SK-N-SH (cell line): ENCODE measurements around the gene EIF3C. TPM values are rescaled to one million over a fixed set of nuclear protein-coding genes. Genes with fewer than 3 reads are reported as not detected.
"Not testable (repeated sequence)": the region's sequence is repeated elsewhere in the genome, so short reads cannot be mapped to it uniquely, and the experiment has no call there.

Source experiments
- CTCF ChIA-PET: fragments of 300-600, 350-600 bp; formaldehyde crosslinking; extraction: SDS; loops from one replicate; lab custom pipeline; 2021; lab: Yijun Ruan, JAX
- POLR2A ChIA-PET: fragments of 350-600 bp; sonication (Branson Sonifier 250); formaldehyde crosslinking; extraction: SDS; loops from one replicate; lab custom pipeline; 2020; ENCODE audit warnings: antibody characterized with exemption, inconsistent platforms; lab: Yijun Ruan, JAX
- DNase-seq: peaks from one replicate; pipeline ENCODE4 v3.0.0; 2012
- H2AFZ ChIP-seq: fragments of 200-600 bp; sonication (generic); 2 replicates; pipeline ENCODE4 v1.8.1; 2016; ENCODE audit warnings: antibody characterized with exemption, mild to moderate bottlenecking, low read depth
- H3F3A ChIP-seq: fragments of 200-600 bp; sonication (generic); replicated peaks from 2 replicates; pipeline ENCODE3; 2016; ENCODE audit warnings: antibody characterized with exemption, mild to moderate bottlenecking; ENCODE audit not compliant: insufficient read depth
- H3K27ac ChIP-seq, 2 experiments: fragments of 200-500 bp in 1 of 2; fragments of 200-600 bp in 1 of 2; sonication (Bioruptor generic) in 1 of 2; sonication (generic), shearing (Covaris generic) in 1 of 2; 2 replicates each; pipeline versions ENCODE4 v1.5.1 to v1.6.1; 2014 to 2016; ENCODE audit warnings: low read depth in 2 of 2, inconsistent platforms in 1 of 2, low read length in 1 of 2, mild to moderate bottlenecking in 1 of 2, mixed read lengths in 1 of 2
- H3K27me3 ChIP-seq: fragments of 200-600 bp; sonication (generic), shearing (Covaris generic); 2 replicates; pipeline ENCODE4 v1.6.1; 2016; ENCODE audit warnings: mixed run types; ENCODE audit not compliant: insufficient read depth
- H3K36me3 ChIP-seq, 2 experiments: fragments of 200-500 bp in 1 of 2; fragments of 200-600 bp in 1 of 2; sonication (Bioruptor generic) in 1 of 2; sonication (generic) in 1 of 2; replicated peaks in 1 of 2; 2 replicates each; pipeline versions ENCODE3 to v1.5.1; 2014 to 2016; ENCODE audit warnings: low read length in 1 of 2, mild to moderate bottlenecking in 1 of 2; ENCODE audit not compliant: insufficient read depth in 2 of 2, control insufficient read depth in 1 of 2
- H3K4me1 ChIP-seq, 2 experiments: fragments of 200-500 bp in 1 of 2; fragments of 200-600 bp in 1 of 2; sonication (Bioruptor generic) in 1 of 2; sonication (generic), shearing (Covaris generic) in 1 of 2; 2 replicates each; pipeline versions ENCODE4 v1.5.1 to v1.6.1; 2014 to 2016; ENCODE audit warnings: low read depth in 1 of 2, low read length in 1 of 2, mixed run types in 1 of 2; ENCODE audit not compliant: insufficient read depth in 2 of 2, control insufficient read depth in 1 of 2
- H3K4me2 ChIP-seq: fragments of 200-600 bp; sonication (generic), shearing (Covaris generic); 2 replicates; pipeline ENCODE4 v1.6.1; 2017; ENCODE audit warnings: mixed run types
- H3K4me3 ChIP-seq, 2 experiments: fragments of 200-500 bp in 1 of 2; fragments of 200-600 bp in 1 of 2; sonication (Bioruptor generic) in 1 of 2; sonication (generic), shearing (Covaris generic) in 1 of 2; 2 replicates each; pipeline versions ENCODE4 v1.5.1 to v1.8.1; 2014 to 2016; ENCODE audit warnings: low read depth in 2 of 2, inconsistent platforms in 1 of 2, low read length in 1 of 2, mild to moderate bottlenecking in 1 of 2, mixed read lengths in 1 of 2, moderate library complexity in 1 of 2
- H3K79me2 ChIP-seq: fragments of 200-600 bp; sonication (generic); 2 replicates; pipeline ENCODE4 v1.8.1; 2017; ENCODE audit warnings: mild to moderate bottlenecking; ENCODE audit not compliant: insufficient read depth
- H3K9ac ChIP-seq: fragments of 200-600 bp; sonication (generic); 2 replicates; pipeline ENCODE4 v1.6.1; 2017; ENCODE audit warnings: mixed run types
- H3K9me2 ChIP-seq: fragments of 200-600 bp; sonication (generic); 2 replicates; pipeline ENCODE4 v1.6.1; 2017; ENCODE audit warnings: mixed run types
- H3K9me3 ChIP-seq: fragments of 200-600 bp; sonication (generic); 2 replicates; pipeline ENCODE4 v1.6.1; 2017; ENCODE audit warnings: mixed run types, mild to moderate bottlenecking, moderate library complexity
- H4K20me1 ChIP-seq: fragments of 200-600 bp; sonication (generic); 2 replicates; pipeline ENCODE4 v1.6.1; 2017; ENCODE audit warnings: mild to moderate bottlenecking, mixed run types; ENCODE audit not compliant: insufficient read depth
- WGBS: methylation state at CpG from one replicate; pipeline ENCODE4 v1.1.6; 2017; ENCODE audit warnings: low lambda C conversion rate; 5-methylcytosine and 5-hydroxymethylcytosine counted together
- polyA plus RNA-seq, 3 experiments: library from polyadenylated mRNA; depleted of rRNA; stranded (reverse); fragments of >200 nt; gene quantifications; 2 replicates each; pipeline ENCODE4 v1.2.3, GENCODE V29; 2012

The EIF3C gene
- 399 and 488 TPM in 2 replicates for polyA plus RNA-seq (2012; rRNA removed)
- 363 and 365 TPM in 2 replicates for polyA plus RNA-seq (2012; cell fraction: cytosol; rRNA removed)
- polyA plus RNA-seq (2012; cell fraction: nucleus; rRNA removed): 496 and 907 TPM in 2 replicates

GRCh38 chr16:28711220-28712083 is at the start of gene EIF3C:
TSS of gene EIF3C (plus strand) at chr16:28711464. CDS start at chr16:28711687, 223 bp downstream.
- H2AFZ ChIP-seq, H3K9me3 ChIP-seq, POLR2A ChIA-PET, H3K4me1 ChIP-seq, H3K4me2 ChIP-seq, DNase-seq, H3K9ac ChIP-seq, H3K9me2 ChIP-seq, CTCF ChIA-PET, H3K36me3 ChIP-seq, H3K27me3 ChIP-seq, H3K79me2 ChIP-seq, H3F3A ChIP-seq, H3K27ac ChIP-seq, H4K20me1 ChIP-seq: not testable (repeated sequence)
- no CpG with 5 or more reads among the region's 66 CpGs for WGBS
- peak within 1 kb of the TSS in 1 of 2 experiments; percentile 21; a peak in 1 of 4 replicates for H3K4me3 ChIP-seq

- POLR2A ChIA-PET, H3K79me2 ChIP-seq, H3F3A ChIP-seq, H3K4me2 ChIP-seq, H3K27ac ChIP-seq, DNase-seq, H3K9me3 ChIP-seq, H3K36me3 ChIP-seq, H2AFZ ChIP-seq, H3K27me3 ChIP-seq, H3K9ac ChIP-seq, CTCF ChIA-PET, H3K9me2 ChIP-seq, H4K20me1 ChIP-seq, H3K4me3 ChIP-seq, H3K4me1 ChIP-seq: not testable (repeated sequence)
- WGBS: 91% methylated on average over 10 of the region's 25 CpGs
Measured at GRCh38 chr16:28666264-28666663, 45.0 kb upstream of the EIF3C start.

GRCh38 chr16:28667480-28667879 is 43.8 kb upstream of the EIF3C start:
- POLR2A ChIA-PET, H3K36me3 ChIP-seq, DNase-seq, H4K20me1 ChIP-seq, H3K27ac ChIP-seq, H3F3A ChIP-seq, H3K9me3 ChIP-seq, H3K9me2 ChIP-seq, H3K4me2 ChIP-seq, H3K79me2 ChIP-seq, CTCF ChIA-PET, H3K4me3 ChIP-seq, H3K27me3 ChIP-seq, H3K9ac ChIP-seq, H3K4me1 ChIP-seq, H2AFZ ChIP-seq: not testable (repeated sequence)
- no CpG with 5 or more reads among the region's 7 CpGs for WGBS

GRCh38 chr16:28668199-28668598 is 43.1 kb upstream of the EIF3C start:
- WGBS: no CpG with 5 or more reads among the region's 4 CpGs
- CTCF ChIA-PET: not testable (repeated sequence)

GRCh38 chr16:28688327-28688952 is 22.8 kb upstream of the EIF3C start:
- H3K9ac ChIP-seq, H3K9me3 ChIP-seq, H3K4me2 ChIP-seq, H3K4me3 ChIP-seq, H3F3A ChIP-seq, H3K36me3 ChIP-seq, DNase-seq, CTCF ChIA-PET, H3K27ac ChIP-seq, H3K9me2 ChIP-seq, H3K27me3 ChIP-seq, H2AFZ ChIP-seq, POLR2A ChIA-PET, H3K4me1 ChIP-seq, H4K20me1 ChIP-seq, H3K79me2 ChIP-seq: not testable (repeated sequence)
- no CpG with 5 or more reads among the region's 10 CpGs for WGBS

More at GRCh38 chr16:28668199-28668598, 43.1 kb upstream of the EIF3C start:
- H3K4me1 ChIP-seq, H3K36me3 ChIP-seq, H3K9me3 ChIP-seq, H3K4me3 ChIP-seq, H2AFZ ChIP-seq, H3K27me3 ChIP-seq, H3K27ac ChIP-seq, H3K79me2 ChIP-seq, H3F3A ChIP-seq, DNase-seq, H3K4me2 ChIP-seq, H3K9me2 ChIP-seq, POLR2A ChIA-PET, H3K9ac ChIP-seq, H4K20me1 ChIP-seq: not testable (repeated sequence)

- H3K27me3 ChIP-seq, DNase-seq, H3K36me3 ChIP-seq, CTCF ChIA-PET, H4K20me1 ChIP-seq, H3K27ac ChIP-seq, H3K79me2 ChIP-seq, H3K4me2 ChIP-seq, H3K9me2 ChIP-seq, H3K4me1 ChIP-seq, H3K9ac ChIP-seq, H3K9me3 ChIP-seq, POLR2A ChIA-PET, H3K4me3 ChIP-seq, H3F3A ChIP-seq, H2AFZ ChIP-seq: not testable (repeated sequence)
- WGBS: no CpG with 5 or more reads among the region's 13 CpGs
Measured at GRCh38 chr16:28689425-28689824, 21.8 kb upstream of the EIF3C start.
